ENCODE results near the gene MBNL1. TPM values are rescaled to one million over a fixed set of nuclear protein-coding genes. Genes with fewer than 3 reads are reported as not detected.
A peak's percentile ranks its signal among the peaks of the same experiment; 100 is the strongest.

MBNL1 gene
- polyA plus RNA-seq, 1 donor: 53.6 TPM

- Histone ChIP-seq H3K27me3 (ENCODE audit: control insufficient read depth, insufficient read depth, low read length) (no peaks in the 10 kb centered on the region), H3K27ac (ENCODE audit: low read length) (no peak overlapping the region), H3K36me3 (ENCODE audit: control insufficient read depth, insufficient read depth, low read length) (peaks cover 5% of the 10 kb centered on the region), H3K9me3 (ENCODE audit: control insufficient read depth, low read depth, low read length) (no peaks in the 10 kb centered on the region), H3K4me3 (ENCODE audit: low read length) (no peak overlapping the region), H3K4me1 (ENCODE audit: control insufficient read depth, insufficient read depth, low read length) (no peaks in the 10 kb centered on the region)
- DNase-seq: no peak
- WGBS (ENCODE audit: insufficient coverage, low lambda C conversion rate): 85% methylated on average over 5 of the region's 9 CpGs
These were observed 107.8 kb downstream of the MBNL1 start for GRCh38 chr3:152376351-152377183.

GRCh38 chr3:152377184-152377570 lies 108.4 kb downstream of the MBNL1 start:
- H3K4me3 ChIP-seq (ENCODE audit: low read length): no peak overlapping the region
- H3K27ac ChIP-seq (ENCODE audit: low read length): no peak overlapping the region
- H3K4me1 ChIP-seq (ENCODE audit: control insufficient read depth, insufficient read depth, low read length): no peaks in the 10 kb centered on the region
- no peaks in the 10 kb centered on the region for H3K27me3 ChIP-seq (ENCODE audit: control insufficient read depth, insufficient read depth, low read length)
- no CpG with 5 or more reads among the region's 4 CpGs for WGBS (ENCODE audit: insufficient coverage, low lambda C conversion rate)
- no peak for DNase-seq
- no peaks in the 10 kb centered on the region for H3K9me3 ChIP-seq (ENCODE audit: control insufficient read depth, low read depth, low read length)
- peaks cover 5% of the 10 kb centered on the region for H3K36me3 ChIP-seq (ENCODE audit: control insufficient read depth, insufficient read depth, low read length)

- no peak for DNase-seq
- Histone ChIP-seq H3K4me1 (ENCODE audit: control insufficient read depth, insufficient read depth, low read length) (no peaks in the 10 kb centered on the region), H3K9me3 (ENCODE audit: control insufficient read depth, low read depth, low read length) (no peaks in the 10 kb centered on the region), H3K4me3 (ENCODE audit: low read length) (no peak overlapping the region), H3K27ac (ENCODE audit: low read length) (no peak overlapping the region), H3K36me3 (ENCODE audit: control insufficient read depth, insufficient read depth, low read length) (peaks cover 3% of the 10 kb centered on the region), H3K27me3 (ENCODE audit: control insufficient read depth, insufficient read depth, low read length) (no peaks in the 10 kb centered on the region)
- 79% methylated on average over 3 of the region's 4 CpGs for WGBS (ENCODE audit: insufficient coverage, low lambda C conversion rate)
These were observed 110.8 kb downstream of the MBNL1 start for GRCh38 chr3:152379415-152380042.

- no peak overlapping the region for H3K4me3 ChIP-seq (ENCODE audit: low read length)
- no peaks in the 10 kb centered on the region for H3K9me3 ChIP-seq (ENCODE audit: control insufficient read depth, low read depth, low read length)
- H3K36me3 ChIP-seq (ENCODE audit: control insufficient read depth, insufficient read depth, low read length): peaks cover 3% of the 10 kb centered on the region
- H3K27me3 ChIP-seq (ENCODE audit: control insufficient read depth, insufficient read depth, low read length): no peaks in the 10 kb centered on the region
- H3K27ac ChIP-seq (ENCODE audit: low read length): no peak overlapping the region
- no peaks in the 10 kb centered on the region for H3K4me1 ChIP-seq (ENCODE audit: control insufficient read depth, insufficient read depth, low read length)
- 54% methylated on average over 2 of the region's 3 CpGs for WGBS (ENCODE audit: insufficient coverage, low lambda C conversion rate)
- no peak for DNase-seq
These were observed 111.3 kb downstream of the MBNL1 start for GRCh38 chr3:152380043-152380442.

GRCh38 chr3:152381881-152382295 lies 113.2 kb downstream of the MBNL1 start:
- peaks cover 3% of the 10 kb centered on the region for H3K36me3 ChIP-seq (ENCODE audit: control insufficient read depth, insufficient read depth, low read length)
- no peaks in the 10 kb centered on the region for H3K4me1 ChIP-seq (ENCODE audit: control insufficient read depth, insufficient read depth, low read length)
- no peak overlapping the region for H3K4me3 ChIP-seq (ENCODE audit: low read length)
- H3K27me3 ChIP-seq (ENCODE audit: control insufficient read depth, insufficient read depth, low read length): no peaks in the 10 kb centered on the region
- WGBS (ENCODE audit: insufficient coverage, low lambda C conversion rate): 100% methylated on average over 1 of the region's 2 CpGs
- no peak for DNase-seq
- H3K9me3 ChIP-seq (ENCODE audit: control insufficient read depth, low read depth, low read length): no peaks in the 10 kb centered on the region
- H3K27ac ChIP-seq (ENCODE audit: low read length): no peak overlapping the region

- peaks cover 3% of the 10 kb centered on the region for H3K36me3 ChIP-seq (ENCODE audit: control insufficient read depth, insufficient read depth, low read length)
- no peaks in the 10 kb centered on the region for H3K4me1 ChIP-seq (ENCODE audit: control insufficient read depth, insufficient read depth, low read length)
- H3K27ac ChIP-seq (ENCODE audit: low read length): no peak overlapping the region
- H3K27me3 ChIP-seq (ENCODE audit: control insufficient read depth, insufficient read depth, low read length): no peaks in the 10 kb centered on the region
- 71% methylated on average over 2 of the region's 9 CpGs for WGBS (ENCODE audit: insufficient coverage, low lambda C conversion rate)
- peak in 1 of 2 donors; percentile 29 for DNase-seq
- H3K9me3 ChIP-seq (ENCODE audit: control insufficient read depth, low read depth, low read length): no peaks in the 10 kb centered on the region
- H3K4me3 ChIP-seq (ENCODE audit: low read length): no peak overlapping the region
These were observed 113.8 kb downstream of the MBNL1 start for GRCh38 chr3:152382312-152383135.

GRCh38 chr3:152383136-152383606 lies 114.4 kb downstream of the MBNL1 start:
- peaks cover 3% of the 10 kb centered on the region for H3K36me3 ChIP-seq (ENCODE audit: control insufficient read depth, insufficient read depth, low read length)
- H3K27ac ChIP-seq (ENCODE audit: low read length): no peak overlapping the region
- H3K27me3 ChIP-seq (ENCODE audit: control insufficient read depth, insufficient read depth, low read length): no peaks in the 10 kb centered on the region
- no peaks in the 10 kb centered on the region for H3K4me1 ChIP-seq (ENCODE audit: control insufficient read depth, insufficient read depth, low read length)
- WGBS (ENCODE audit: insufficient coverage, low lambda C conversion rate): no CpG with 5 or more reads among the region's 1 CpG
- no peak overlapping the region for H3K4me3 ChIP-seq (ENCODE audit: low read length)
- DNase-seq: no peak
- no peaks in the 10 kb centered on the region for H3K9me3 ChIP-seq (ENCODE audit: control insufficient read depth, low read depth, low read length)

GRCh38 chr3:152384412-152384811 lies 115.7 kb downstream of the MBNL1 start:
- H3K27ac ChIP-seq (ENCODE audit: low read length): no peak overlapping the region
- no peaks in the 10 kb centered on the region for H3K27me3 ChIP-seq (ENCODE audit: control insufficient read depth, insufficient read depth, low read length)
- H3K4me1 ChIP-seq (ENCODE audit: control insufficient read depth, insufficient read depth, low read length): no peaks in the 10 kb centered on the region
- H3K4me3 ChIP-seq (ENCODE audit: low read length): no peak overlapping the region
- H3K9me3 ChIP-seq (ENCODE audit: control insufficient read depth, low read depth, low read length): no peaks in the 10 kb centered on the region
- no peaks in the 10 kb centered on the region for H3K36me3 ChIP-seq (ENCODE audit: control insufficient read depth, insufficient read depth, low read length)
- no peak for DNase-seq

GRCh38 chr3:152385761-152386160 lies 117.0 kb downstream of the MBNL1 start:
- Histone ChIP-seq H3K27ac (ENCODE audit: low read length) (no peak overlapping the region), H3K36me3 (ENCODE audit: control insufficient read depth, insufficient read depth, low read length) (no peaks in the 10 kb centered on the region), H3K4me3 (ENCODE audit: low read length) (no peak overlapping the region), H3K9me3 (ENCODE audit: control insufficient read depth, low read depth, low read length) (no peaks in the 10 kb centered on the region), H3K27me3 (ENCODE audit: control insufficient read depth, insufficient read depth, low read length) (no peaks in the 10 kb centered on the region), H3K4me1 (ENCODE audit: control insufficient read depth, insufficient read depth, low read length) (no peaks in the 10 kb centered on the region)
- WGBS (ENCODE audit: insufficient coverage, low lambda C conversion rate): no CpG with 5 or more reads among the region's 1 CpG
- DNase-seq: no peak

GRCh38 chr3:152386208-152386607 lies 117.5 kb downstream of the MBNL1 start:
- no peaks in the 10 kb centered on the region for H3K36me3 ChIP-seq (ENCODE audit: control insufficient read depth, insufficient read depth, low read length)
- H3K4me1 ChIP-seq (ENCODE audit: control insufficient read depth, insufficient read depth, low read length): no peaks in the 10 kb centered on the region
- no peaks in the 10 kb centered on the region for H3K27me3 ChIP-seq (ENCODE audit: control insufficient read depth, insufficient read depth, low read length)
- no peak overlapping the region for H3K27ac ChIP-seq (ENCODE audit: low read length)
- no peaks in the 10 kb centered on the region for H3K9me3 ChIP-seq (ENCODE audit: control insufficient read depth, low read depth, low read length)
- no peak overlapping the region for H3K4me3 ChIP-seq (ENCODE audit: low read length)
- DNase-seq: no peak

Measured in large intestine (tissue), 3 donors.